Measurements from ENCODE around the gene CENPT. TPM values are rescaled to one million over a fixed set of nuclear protein-coding genes. Genes with fewer than 3 reads are reported as not detected.

Gene CENPT
- total RNA-seq, 4 donors from 2014 or later = 29.4 to 70.2 (median 52.8) TPM

DNA sequence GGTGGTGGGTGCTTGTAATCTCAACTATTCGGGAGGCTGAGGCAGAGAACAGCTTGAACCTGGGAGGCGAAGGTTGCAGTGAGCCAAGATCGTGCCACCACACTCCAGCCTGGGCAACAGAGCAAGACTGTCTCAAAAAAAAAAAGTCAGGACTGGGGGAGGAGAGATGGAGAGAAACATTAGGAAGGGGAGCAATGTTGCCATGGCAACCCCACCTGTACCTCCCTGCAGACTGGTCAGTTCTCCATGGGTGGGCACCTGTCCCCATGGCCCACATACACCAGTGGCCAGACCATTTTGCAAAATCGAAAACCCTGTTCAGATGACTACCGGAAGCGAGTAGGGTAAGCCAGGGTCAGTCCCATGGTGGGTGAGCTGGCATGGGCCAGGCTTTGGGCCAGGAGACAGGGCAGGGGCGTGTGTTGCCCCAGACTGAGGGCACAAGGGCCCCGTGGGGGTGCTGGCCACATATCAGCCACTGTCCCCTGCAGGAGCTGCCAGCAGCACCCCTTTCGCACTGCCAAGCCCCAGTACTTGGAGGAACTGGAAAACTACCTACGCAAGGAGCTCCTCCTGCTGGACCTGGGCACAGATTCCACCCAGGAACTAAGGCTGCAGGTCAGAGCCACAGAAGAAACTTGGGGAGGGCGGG, 26.8 kb downstream of the CENPT start:
- intact Hi-C loops (cut with DNase I; ENCODE audit: low total_unique reads) = no loop called here
- no peak for DNase-seq
- Histone ChIP-seq H3K36me3 (no peaks in the 10 kb centered on the region), H3K9me3 (no peaks in the 10 kb centered on the region), H3K4me3 (no peak overlapping the region), H3K27me3 (no peaks in the 10 kb centered on the region), H3K4me1 (no peaks in the 10 kb centered on the region), H3K27ac (no peak overlapping the region)
- TF ChIP-seq CTCF (IDR thresholded peaks at IDR 0.05) (no peak), POLR2A (IDR thresholded peaks at IDR 0.05) (no peak)

- Histone ChIP-seq H3K4me3 (no peak overlapping the region), H3K4me1 (no peaks in the 10 kb centered on the region), H3K27ac (no peak overlapping the region), H3K9me3 (no peaks in the 10 kb centered on the region), H3K27me3 (no peaks in the 10 kb centered on the region), H3K36me3 (no peaks in the 10 kb centered on the region)
- TF ChIP-seq CTCF (IDR thresholded peaks at IDR 0.05) (no peak), POLR2A (IDR thresholded peaks at IDR 0.05) (no peak)
- intact Hi-C loops (cut with DNase I; ENCODE audit: low total_unique reads) = loop anchor here (10.0 kb wide), 1 partner anchor 110 kb away; no protein-coding TSS in a partner anchor
- no peak for DNase-seq
Observed at GRCh38 chr16:67814567-67814966, 32.9 kb downstream of the CENPT start.

- no peaks in the 10 kb centered on the region for H3K27me3 ChIP-seq
- no peaks in the 10 kb centered on the region for H3K4me1 ChIP-seq
- intact Hi-C loops (cut with DNase I; ENCODE audit: low total_unique reads) = loop anchor here (10.0 kb wide), 1 partner anchor 113 kb away; no protein-coding TSS in a partner anchor
- no peak overlapping the region for H3K27ac ChIP-seq
- TF ChIP-seq POLR2A (IDR thresholded peaks at IDR 0.05) (no peak), CTCF (IDR thresholded peaks at IDR 0.05) (no peak)
- H3K4me3 ChIP-seq = no peak overlapping the region
- DNase-seq = no peak
- H3K36me3 ChIP-seq = no peaks in the 10 kb centered on the region
- H3K9me3 ChIP-seq = no peaks in the 10 kb centered on the region
Observed at GRCh38 chr16:67811899-67812298, 35.6 kb downstream of the CENPT start.

GRCh38 chr16:67807148-67807682, 40.3 kb downstream of the CENPT start:
- Histone ChIP-seq H3K4me1 (no peaks in the 10 kb centered on the region), H3K9me3 (no peaks in the 10 kb centered on the region), H3K36me3 (no peaks in the 10 kb centered on the region), H3K4me3 (peak overlapping the region; percentile 83 to 89), H3K27ac (peak overlapping the region; percentile 77 to 85), H3K27me3 (no peaks in the 10 kb centered on the region)
- no peak for DNase-seq
- intact Hi-C loops (cut with DNase I; ENCODE audit: low total_unique reads) = no loop called here
- no peak for TF ChIP-seq POLR2A (IDR thresholded peaks at IDR 0.05)
- peak in 2 of 4 experiments; percentile 5 to 13 for TF ChIP-seq CTCF (IDR thresholded peaks at IDR 0.05)

DNA sequence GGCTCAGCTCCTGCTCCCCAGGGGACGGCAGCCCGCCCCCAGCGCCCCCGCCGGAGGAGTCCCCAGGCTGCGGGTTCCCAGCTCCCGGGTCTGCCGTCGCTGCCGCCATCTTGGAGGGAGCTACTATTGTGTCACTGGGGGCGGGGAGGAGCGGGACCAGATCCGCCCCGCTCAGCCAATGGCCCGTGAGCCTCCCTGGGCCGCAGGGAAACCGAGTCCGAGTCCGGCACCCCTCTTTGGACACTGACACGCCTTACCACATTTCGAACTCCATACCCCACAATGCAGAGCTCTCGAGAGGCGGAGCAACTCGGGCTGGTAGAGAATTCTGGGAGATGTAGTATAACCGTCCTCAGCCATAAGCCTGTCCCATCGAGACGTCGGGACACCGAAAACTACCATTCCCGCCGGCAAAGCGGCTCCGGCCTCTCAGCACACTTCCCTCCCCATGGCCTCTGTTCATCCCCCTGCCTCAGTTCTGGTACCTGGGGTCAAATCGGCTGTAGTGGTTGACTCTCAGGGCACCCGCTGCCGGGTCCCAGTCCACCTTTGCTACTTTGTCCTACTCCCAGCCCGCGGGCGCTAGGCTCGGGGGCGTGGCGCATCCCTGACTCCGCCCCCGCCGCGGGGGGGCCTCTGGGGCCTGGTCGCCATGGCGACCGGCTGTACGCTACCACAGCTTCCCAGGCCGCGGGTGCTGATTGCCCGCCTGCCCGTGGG, 40.9 kb downstream of the CENPT start, which contains the start of the genes RANBP10 and TSNAXIP1:
TSS of gene RANBP10 (minus strand) at position 133 of the 720 bp plus-strand sequence. CDS start at position 109, 24 bp downstream.
TSS of gene TSNAXIP1 (plus strand) at position 462 of the 720 bp plus-strand sequence. CDS start 261 bp downstream, outside the sequence.
- peak within 1 kb of the TSS; percentile 79 to 87 for H3K27ac ChIP-seq
- no peaks in the 10 kb centered on the region for H3K36me3 ChIP-seq
- peak within 1 kb of the TSS; percentile 83 to 89 for H3K4me3 ChIP-seq
- DNase-seq = peak; percentile 96 to 98
- no peaks in the 10 kb centered on the region for H3K4me1 ChIP-seq
- H3K27me3 ChIP-seq = no peaks in the 10 kb centered on the region
- peak; percentile 80 to 87 for TF ChIP-seq POLR2A (IDR thresholded peaks at IDR 0.05)
- TF ChIP-seq CTCF (IDR thresholded peaks at IDR 0.05) = no peak
- intact Hi-C loops (cut with DNase I; ENCODE audit: low total_unique reads) = no loop called here
- no peaks in the 10 kb centered on the region for H3K9me3 ChIP-seq
